NCI-H2171 (cell line): ENCODE results near the gene AFTPH.
A peak's percentile ranks its signal among the peaks of the same experiment; 100 is the strongest.

Experiments
- DNase-seq: peaks from one replicate; lab custom pipeline; 2025; lab: John Stamatoyannopoulos, UW

AFTPH gene, protein sequence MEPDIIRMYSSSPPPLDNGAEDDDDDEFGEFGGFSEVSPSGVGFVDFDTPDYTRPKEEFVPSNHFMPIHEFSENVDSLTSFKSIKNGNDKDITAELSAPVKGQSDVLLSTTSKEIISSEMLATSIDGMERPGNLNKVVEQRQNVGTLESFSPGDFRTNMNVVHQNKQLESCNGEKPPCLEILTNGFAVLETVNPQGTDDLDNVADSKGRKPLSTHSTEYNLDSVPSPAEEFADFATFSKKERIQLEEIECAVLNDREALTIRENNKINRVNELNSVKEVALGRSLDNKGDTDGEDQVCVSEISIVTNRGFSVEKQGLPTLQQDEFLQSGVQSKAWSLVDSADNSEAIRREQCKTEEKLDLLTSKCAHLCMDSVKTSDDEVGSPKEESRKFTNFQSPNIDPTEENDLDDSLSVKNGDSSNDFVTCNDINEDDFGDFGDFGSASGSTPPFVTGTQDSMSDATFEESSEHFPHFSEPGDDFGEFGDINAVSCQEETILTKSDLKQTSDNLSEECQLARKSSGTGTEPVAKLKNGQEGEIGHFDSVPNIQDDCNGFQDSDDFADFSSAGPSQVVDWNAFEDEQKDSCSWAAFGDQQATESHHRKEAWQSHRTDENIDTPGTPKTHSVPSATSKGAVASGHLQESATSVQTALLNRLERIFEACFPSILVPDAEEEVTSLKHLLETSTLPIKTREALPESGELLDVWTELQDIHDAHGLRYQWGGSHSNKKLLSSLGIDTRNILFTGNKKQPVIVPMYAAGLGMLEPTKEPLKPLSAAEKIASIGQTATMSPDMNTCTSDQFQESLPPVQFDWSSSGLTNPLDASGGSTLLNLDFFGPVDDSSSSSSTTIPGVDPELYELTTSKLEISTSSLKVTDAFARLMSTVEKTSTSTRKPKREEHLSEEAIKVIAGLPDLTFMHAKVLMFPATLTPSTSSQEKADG

DNA sequence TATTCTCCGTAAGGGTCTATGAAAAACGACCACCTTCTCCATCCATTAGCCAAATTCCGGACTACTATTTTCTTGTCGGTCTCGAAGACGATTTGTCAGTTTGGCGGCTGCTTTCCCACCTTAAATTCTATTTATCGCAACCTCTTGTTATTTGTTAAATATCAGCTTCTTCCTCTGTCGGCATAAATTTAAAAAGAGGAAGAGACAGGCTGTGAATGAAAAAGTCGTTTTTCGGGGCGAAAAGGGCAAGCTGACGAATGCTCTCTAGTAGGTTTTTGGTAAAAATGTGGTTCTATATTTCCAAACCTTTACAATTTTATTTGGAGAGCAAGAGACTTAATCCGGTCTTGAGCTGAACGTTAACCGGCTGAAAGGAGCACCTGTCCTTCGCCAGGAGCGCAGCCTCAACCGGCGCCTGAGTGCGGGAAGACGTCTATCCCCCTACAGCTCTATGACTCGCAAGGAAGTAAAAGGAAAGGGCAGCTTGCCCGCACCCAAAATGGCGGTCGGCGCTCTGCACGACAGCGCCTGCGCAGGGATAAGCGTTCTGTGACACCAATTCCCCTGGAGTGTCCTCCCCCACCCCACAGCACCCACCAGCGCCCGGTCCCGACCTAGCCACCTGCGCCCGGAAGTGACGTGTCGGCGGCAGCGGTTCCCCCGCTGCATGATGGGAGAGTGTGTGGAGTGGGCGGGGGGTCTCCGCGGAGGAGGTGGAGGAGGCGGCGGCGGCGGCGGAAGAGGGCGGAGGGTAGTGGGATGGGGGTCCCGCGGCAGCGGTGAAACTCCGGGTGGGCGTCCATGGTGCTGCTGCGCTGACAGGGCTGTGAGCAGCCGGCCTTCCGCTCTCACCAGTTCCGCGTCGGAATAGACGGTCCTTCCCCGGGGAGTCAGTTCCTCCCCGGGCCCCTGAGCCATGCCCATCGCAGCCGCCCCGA is at the start of gene AFTPH:
Gene AFTPH (plus strand): TSS at position 663 of the 938 bp plus-strand sequence. CDS start 27,147 bp downstream, outside the sequence.
- DNase-seq, result peak; percentile 96

DNA sequence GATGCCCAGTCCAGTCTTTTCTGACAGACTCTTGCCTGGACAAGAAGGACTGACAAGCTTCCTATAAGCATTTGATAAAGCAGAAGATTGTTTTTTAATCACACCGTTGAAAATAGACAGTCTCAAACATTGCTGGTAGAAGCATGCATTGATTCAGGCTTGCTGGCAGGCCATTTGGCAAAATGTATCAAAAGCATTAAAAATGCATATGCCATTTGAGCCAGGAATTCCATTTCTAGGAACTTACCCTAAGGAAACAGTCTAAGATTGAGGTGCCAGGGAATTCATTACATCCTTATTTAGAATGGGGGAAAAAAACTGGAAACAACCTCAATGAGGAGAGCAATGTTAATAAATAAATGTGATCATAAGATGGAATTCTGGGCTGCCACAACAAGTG is 49.5 kb upstream of the AFTPH start:
- no peak for DNase-seq

DNA sequence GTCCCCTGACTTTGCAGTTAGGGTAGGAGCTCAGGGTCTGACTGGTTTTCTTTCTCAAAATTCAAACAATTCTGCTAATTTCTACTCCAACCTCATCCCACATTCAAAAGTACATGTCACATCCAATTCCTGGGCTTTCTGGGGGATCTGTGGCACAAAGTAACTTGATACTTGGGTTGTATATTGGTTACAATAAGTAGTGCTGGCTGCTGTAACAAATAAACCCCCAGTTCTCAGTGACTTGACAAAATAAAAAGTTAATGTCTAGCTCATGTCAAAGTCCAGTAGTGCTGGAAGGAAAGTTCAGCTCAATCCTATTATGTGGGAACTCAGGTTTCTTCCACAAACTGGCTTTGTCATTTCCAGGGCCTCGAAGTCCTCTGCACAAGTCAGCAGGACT is 47.1 kb upstream of the AFTPH start:
- DNase-seq, result no peak

DNA sequence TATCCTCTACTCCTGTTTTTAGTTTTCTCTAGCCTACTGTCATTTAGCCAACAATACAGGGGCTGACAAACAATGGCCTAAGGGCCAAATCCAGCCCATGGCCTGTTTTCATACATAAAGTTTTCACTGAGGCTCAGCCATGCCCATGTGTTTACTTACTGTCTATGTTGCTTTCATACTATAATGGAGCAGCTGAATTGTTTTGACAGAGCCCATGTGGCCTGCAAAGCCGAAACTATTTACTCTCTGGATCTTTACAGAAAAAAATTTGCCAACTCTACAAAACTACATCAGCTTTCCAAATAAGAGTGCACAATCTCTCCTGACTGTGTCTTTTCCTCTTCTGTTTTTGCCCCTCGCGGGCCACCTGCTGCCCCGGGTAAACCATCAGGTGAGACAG is 46.1 kb upstream of the AFTPH start:
- DNase-seq, result no peak

DNA sequence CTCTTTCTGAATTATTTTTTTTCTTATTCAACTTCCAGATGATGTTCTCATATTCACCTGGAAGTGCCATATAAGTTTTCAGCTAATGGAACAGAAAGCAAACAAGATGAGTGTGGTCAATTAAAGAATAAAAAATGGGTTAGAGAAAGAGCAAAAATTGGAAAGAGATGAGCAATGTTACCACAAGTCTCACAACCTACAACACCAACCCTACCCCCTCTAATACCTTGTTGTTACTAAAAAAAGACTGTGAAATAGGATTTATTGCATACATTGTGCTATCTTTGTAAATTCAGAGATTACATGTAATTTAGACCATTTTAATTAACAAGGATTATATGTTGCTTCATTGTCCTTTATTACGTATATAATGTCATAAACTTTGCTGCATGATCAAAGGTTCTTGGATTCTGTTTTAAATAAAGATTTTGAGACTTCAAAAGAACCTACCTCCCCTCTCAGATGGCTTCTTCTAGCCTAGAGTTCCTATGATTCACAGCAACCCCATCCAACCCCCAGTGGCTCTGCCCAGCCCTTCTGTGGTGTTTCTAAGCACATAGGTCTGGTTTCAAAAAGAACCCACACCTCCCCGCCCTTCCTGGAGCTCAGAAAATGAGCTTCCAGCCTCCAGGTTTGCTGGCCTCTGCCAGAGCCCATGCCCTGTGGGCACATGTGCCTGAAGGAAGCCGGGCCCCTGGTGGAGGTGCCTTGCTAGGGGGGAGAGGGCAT is 45.5 kb upstream of the AFTPH start:
- no peak for DNase-seq

DNA sequence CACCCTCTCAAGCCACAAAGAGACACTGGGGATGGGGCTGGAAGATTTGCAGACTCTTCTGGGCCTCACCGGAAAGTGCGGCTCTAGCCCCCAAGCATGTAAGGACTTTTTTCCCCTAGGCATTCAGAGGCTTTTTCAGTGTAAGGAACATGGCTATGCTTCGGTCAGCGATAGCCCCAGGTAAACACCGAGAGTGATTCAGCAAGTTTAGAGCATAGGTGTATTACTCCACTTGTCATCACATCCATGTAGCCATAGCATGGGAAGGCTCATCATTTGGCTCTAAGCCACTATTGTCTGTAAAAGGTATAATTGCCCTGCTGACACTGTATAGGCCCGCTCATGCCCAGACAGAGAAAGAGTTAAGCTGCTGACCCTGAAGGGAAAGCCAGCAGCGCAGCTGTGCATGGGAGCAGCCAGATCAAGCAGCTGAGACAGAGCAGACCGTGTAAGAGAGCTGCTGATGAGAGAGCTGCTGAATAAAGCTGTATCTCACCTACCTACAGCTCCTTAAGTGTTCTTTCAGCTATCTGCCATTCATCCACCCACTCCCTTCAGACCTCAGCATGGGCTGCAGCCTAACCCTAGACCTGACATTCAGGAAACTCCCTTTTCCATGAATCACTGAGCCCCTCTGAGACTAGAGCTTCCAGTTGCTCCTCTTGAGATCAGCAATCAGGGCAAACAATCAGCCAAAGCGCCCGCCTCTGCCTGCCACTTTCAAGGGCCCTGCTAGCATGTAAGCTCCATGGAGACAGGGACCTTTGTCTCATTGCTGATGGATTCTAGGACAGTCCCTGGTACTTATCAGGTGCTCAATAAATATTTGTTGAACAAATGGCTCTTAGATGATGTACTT is 44.6 kb upstream of the AFTPH start:
- no peak for DNase-seq

DNA sequence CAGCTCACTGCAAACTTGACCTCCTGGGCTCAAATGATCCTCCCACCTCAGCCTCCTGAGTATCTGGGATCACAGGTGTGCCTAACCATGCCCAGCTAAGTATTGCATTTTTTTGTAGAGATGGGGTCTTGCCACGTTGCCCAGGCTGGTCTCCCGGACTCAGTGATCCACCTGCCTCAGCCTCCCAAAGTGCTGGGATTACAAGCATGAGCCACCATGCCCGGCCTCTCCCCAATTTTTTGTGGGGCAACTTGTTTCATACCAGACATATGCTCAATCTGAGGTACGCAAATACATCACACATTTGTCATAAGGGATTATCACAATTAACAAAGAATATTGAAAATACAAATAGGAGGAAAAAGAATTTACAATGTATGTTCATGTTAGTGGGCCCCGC is 42.5 kb upstream of the AFTPH start:
- DNase-seq, result no peak

DNA sequence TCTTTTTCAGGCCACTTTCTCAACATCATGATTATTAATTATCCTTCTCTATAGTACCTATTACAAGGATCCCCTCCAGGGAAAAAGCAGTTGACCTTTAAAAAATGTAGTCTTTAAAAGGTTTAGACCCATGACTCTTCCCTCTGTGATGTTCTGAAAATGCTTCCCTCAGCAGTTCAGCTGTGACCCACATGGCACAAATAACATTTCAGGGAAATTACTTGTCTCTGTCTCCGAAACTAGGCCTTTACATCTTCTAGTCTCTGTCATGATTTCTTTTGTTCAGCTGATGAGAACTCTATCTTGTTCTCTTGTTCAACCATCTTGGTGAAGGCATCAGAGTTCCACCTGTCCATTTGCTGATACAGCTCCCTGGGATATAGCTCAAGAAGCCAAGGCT is 41.9 kb upstream of the AFTPH start:
- DNase-seq, result no peak

DNA sequence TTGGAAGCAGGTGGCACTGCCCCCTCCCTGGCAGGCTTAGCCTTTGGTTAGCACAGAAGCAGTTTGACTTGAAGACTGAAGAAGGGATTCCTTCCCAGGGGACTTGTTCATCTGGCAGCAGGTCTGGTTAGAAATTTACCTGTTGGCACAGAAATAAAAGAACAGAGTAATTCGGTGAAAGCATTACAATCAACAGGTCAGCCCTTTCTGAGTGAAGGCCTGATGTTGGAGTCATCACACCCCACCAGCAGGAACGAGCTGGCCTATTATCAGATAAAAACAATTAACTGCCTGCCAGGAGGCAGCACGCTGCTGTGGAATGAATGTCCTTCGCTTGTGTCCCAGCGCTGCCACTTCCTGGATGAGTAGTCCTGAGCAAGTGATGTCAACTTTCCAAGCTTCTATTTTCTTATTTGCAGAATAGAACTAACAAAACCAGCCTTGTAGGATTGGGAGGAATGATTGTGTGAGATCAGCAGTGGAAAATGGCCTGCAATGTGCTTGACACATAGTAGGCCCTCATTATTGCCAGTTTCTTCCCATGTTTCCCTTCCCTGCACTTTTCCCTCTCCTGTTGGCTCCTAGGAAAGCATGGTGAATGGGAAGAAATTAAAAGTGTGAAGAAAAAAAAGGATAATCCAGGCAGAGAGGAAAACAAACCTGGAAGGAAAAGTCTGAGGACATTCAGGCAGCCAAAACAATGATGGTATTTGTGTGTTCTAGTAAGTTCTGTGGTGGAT is 41.2 kb upstream of the AFTPH start:
- peak; percentile 40 for DNase-seq

DNA sequence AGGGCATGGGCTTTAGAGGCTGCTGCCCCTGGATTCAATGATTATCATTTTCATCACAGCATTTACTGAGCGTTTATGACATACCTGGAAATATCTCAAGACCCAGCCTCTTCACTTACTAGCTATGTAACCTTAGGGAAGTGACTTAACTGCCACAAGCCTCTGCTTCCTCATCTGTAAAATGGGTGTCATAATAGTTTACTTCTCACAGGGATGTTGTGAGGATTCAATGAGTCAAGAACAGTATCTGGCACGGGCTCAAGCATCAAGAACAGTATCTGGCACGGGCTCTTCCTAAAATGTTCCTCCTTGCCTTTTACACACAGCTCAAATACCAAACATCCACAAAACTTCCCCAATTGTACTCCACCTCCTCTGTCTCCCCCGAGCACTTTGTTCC is 38.8 kb upstream of the AFTPH start:
- DNase-seq, result no peak

DNA sequence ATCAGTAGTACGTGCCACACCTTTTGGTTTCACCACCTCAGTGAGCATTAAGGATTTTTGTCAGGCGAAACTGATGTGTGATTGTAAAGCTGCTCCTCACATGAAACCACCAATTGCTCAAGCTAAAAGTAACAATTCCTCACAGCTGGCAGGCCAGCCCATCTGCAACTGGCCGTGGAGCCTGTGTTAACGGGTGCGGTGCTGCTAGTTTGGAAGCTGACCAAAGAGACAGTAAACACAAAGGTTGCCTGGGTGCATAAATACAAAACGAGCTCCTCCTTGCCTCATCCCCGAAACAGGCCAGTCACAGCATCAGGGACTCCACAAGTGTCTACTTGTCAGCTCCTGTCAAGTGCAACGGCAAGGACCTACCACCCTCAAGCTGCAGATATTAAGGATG is 38.2 kb upstream of the AFTPH start:
- DNase-seq, result no peak

DNA sequence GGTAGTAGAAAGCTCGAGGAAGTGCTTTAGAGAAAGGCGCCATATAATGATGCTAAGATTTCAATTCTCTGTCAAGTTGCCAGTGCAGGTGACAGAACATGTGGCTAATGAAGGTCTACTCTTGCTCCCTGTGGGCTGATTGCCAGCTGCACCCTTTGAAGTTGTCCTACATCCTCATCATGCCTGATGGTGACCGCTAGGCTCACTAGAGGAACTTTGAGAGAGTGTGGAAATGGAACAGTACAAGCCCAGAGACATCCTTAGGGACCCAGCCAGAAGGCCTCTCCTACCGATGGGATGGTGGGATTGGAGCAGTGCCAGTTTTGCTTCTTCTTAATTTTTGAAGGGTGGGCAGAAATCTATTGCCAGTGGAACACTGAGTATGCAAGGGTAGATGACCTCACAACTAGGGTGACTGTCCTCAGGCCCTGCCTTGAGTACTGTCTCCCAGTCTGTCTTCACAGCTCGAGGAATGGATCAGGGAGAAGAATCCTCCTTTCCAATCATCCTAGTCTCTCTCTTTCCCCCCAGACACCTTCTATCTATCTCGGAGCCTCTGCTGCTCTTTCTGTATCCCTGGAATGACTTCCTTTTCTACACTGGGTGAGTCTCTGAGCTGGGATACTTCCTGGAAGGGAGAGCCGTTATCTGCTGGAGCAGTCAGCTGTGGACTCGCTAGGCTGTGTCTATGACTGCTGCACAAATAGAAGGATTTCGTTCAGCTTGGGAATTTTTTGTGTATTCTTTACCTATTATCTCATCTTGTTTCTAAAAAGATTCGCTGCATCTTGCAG is 36.7 kb upstream of the AFTPH start:
- no peak for DNase-seq

DNA sequence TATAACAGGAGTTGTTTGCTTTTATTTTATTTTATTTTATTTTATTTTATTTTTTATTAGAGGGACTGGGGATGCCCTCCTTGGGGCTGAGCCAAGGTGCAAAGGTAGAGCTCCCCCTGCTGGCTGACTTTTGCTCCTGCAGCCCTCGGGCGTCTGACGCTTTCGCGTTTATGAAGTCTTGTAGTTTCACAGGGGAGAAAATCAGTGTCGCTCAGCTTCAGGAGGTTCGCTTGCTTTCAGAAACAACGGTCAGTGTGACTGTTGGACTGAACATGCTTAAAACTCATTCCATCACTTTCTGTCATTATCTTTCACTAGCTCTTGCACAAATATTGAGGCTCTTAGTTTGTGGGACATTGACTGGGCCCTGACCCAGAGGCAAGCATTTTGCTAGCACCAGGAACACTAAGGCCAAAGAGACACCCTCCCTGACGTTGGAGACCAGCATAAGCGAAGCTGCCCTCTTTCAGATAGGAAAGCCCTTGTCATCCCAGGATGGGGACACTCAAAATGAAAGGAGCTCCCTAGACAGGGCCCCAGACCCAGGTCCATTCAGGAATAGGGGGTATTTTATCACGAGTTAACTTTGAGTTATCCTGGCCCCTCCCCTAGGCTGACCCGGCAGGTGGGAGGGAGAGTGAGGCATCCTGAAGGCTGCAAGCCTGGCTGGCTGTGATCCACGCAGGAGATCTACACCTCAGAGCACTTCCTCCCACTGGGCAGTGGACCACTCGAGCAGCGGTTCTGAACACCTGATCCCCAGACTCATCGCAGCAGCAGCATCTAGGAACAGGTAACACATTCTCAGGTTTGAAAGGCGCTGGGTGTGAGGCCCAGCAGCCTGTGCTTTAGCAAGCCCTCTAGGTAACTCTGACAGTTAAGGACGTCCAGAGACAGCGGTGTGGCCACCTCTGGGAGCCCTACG is 35.8 kb upstream of the AFTPH start:
- DNase-seq, result no peak

DNA sequence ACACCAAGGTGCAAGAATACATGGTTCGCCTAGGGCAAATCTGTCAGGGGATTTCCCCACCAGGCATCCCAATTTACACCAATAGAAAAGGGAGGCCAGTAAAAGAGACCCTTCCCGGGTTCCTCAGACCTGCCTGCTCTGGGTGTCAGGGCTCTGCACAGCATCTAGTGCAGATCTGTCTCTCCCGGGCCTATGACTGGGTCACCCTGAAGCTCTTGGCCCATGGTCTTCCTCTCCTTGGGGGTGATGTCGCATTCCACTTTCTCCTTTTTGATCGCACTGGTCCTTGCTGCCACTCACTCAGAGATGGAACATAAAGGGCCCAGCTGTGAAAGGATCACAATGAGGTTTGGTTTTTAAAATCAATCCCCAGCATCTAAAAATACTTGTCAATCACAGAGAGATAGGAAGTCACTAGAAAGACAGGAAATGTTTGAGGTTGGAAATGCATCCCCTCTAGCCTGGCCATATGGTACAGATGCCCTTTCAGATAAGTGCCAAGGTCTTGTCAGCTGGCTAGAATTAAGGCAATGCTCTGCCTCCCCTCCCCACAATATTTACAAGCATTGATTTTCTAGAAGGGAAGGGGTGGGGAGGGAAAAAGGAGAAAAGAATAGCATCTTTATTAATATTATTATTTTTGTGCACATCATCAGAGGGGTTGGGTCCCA is 34.9 kb upstream of the AFTPH start:
- no peak for DNase-seq

DNA sequence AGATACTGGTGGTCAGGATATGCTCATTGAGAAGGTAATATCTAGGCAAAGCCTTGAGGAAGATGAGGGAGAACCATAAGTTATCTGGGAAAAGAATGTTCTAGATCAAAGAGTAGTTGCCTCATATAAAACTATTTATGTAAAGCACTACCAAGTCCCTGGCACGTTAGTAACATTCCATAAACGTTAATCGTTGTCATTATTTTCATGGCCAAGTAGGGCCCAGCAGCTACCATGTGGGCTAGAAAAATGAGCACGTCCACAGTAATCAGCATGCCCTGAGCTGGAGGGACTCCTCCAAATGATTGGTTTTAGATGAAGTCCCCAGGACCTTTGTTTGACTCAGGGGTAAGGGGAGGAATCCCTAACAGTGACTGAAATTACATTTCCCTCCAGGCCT is 32.7 kb upstream of the AFTPH start:
- no peak for DNase-seq

DNA sequence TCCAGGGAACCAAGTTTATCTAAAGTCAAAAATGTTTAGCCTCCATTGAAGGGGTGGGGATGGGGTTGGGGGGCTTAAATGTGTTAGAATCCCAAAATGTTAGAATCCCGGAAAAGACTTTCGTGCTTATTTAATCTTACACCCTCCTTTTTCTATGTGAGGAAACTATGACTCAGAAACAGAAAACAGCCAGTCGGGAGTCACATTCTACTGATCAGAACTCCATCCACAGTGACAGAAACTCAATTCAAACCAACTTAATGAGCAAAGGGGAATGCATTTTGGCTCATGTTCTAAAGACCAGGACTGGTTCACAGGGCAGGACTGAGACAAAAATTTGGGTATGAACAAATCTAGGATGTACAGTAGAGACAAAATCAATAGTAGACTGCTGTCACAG is 31.9 kb upstream of the AFTPH start:
- DNase-seq, result no peak

DNA sequence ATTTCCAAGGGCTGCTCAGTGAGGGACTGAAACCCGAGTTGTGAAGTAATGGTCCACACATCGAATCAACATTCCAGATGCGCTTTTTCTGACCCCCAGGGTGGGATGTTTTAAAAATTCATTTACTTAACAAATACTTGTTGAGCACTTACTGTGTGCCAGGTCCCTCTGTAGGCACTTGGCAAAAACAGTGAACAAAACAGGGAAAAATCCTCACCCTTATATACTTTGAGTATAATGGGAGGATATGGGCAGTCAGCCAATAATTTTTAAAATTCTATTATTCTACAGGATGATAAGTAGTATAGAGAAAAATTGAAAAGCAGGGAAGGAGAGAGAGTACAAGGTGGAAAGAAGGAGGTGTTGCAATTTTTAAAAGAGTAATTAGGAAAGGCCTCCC is 31.3 kb upstream of the AFTPH start:
- DNase-seq, result no peak
